Heart right ventricle (tissue), 16 donors: ENCODE measurements around the gene MAP3K4. TPM values are rescaled to one million over a fixed set of nuclear protein-coding genes. Genes with fewer than 3 reads are reported as not detected.

ENCODE experiments used
- ATAC-seq, 8 donors: fragments of 200-7000 bp; cut with Tn5 transposase; one replicate each; pipeline ENCODE4 v1.9.1; 2020; ENCODE audit warnings: mild to moderate bottlenecking in 8 of 8, moderate library complexity in 8 of 8, moderate number of reproducible peaks in 1 of 8
- DNase-seq, 2 donors: peaks; one replicate each; pipeline ENCODE4 v3.0.0-alpha.2; 2020
- H3K27ac ChIP-seq, 10 donors: fragments of 200-600 bp; sonication (generic) in 2 of 10; one replicate each; pipeline versions ENCODE4 v1.5.0 to v1.8.0; 2020 to 2022; ENCODE audit warnings: mild to moderate bottlenecking in 3 of 10
- H3K27me3 ChIP-seq, 7 donors: fragments of 200-600 bp; one replicate each; pipeline ENCODE4 v1.8.0; 2021 to 2022; ENCODE audit warnings: mild to moderate bottlenecking in 2 of 7
- H3K36me3 ChIP-seq, 9 donors: fragments of 200-600 bp; sonication (generic) in 1 of 9; one replicate each; pipeline versions ENCODE4 v1.5.0 to v1.8.0; 2020 to 2022; ENCODE audit warnings: mild to moderate bottlenecking in 2 of 9
- H3K4me1 ChIP-seq, 9 donors: fragments of 200-600 bp; sonication (generic) in 1 of 9; one replicate each; pipeline versions ENCODE4 v1.5.0 to v1.8.0; 2020 to 2022; ENCODE audit warnings: mild to moderate bottlenecking in 4 of 9
- H3K4me3 ChIP-seq, 10 donors: fragments of 200-600 bp; sonication (generic) in 2 of 10; one replicate each; pipeline versions ENCODE4 v1.5.0 to v1.8.0; 2020 to 2022; ENCODE audit warnings: mild to moderate bottlenecking in 7 of 10, moderate library complexity in 2 of 10
- H3K9me3 ChIP-seq, 11 donors: fragments of 200-600 bp in 10 of 11; sonication (generic) in 2 of 11; one replicate each; pipeline versions ENCODE4 v1.5.0 to v1.8.0; 2013 to 2022; ENCODE audit warnings: mild to moderate bottlenecking in 2 of 11, control low read depth in 1 of 11, moderate library complexity in 1 of 11
- WGBS, 2 donors: extraction: QIAGEN DNeasy Blood & Tissue Kit; methylation state at CpG; one replicate each; pipeline ENCODE4 v1.1.7; 2013; ENCODE audit warnings: inconsistent platforms in 1 of 2; 5-methylcytosine and 5-hydroxymethylcytosine counted together
- intact Hi-C, 10 donors: fragments of 100-400 bp; cut with DNase I; formaldehyde crosslinking; loops; one replicate each; pipeline versions ENCODE4 v1.11.1 to v1.14.2; 2022
- polyA plus RNA-seq, 2 donors: library from polyadenylated mRNA; stranded (reverse); fragments of 200-250 nt; gene quantifications; one replicate each; pipeline ENCODE4 v1.2.3, GENCODE V29; 2013
- total RNA-seq, 10 donors: library from RNA; stranded (reverse); fragmentation: NEBNext Ultra II Directional in 3 of 10; extraction: Animal tissue kit (Norgen Biotek cat#: 25700) in 3 of 10; gene quantifications; one replicate each; pipeline versions ENCODE4 v1.2.1 to v1.2.4, GENCODE V29; 2021 to 2023
- TF ChIP-seq, protein P1 (sequence below), 9 donors: fragments of 200-600 bp; sonication (generic) in 2 of 9; IDR thresholded peaks; one replicate each; pipeline versions ENCODE4 v1.5.0 to v1.8.0; 2021 to 2022; ENCODE audit warnings: antibody characterized with exemption in 9 of 9, mild to moderate bottlenecking in 5 of 9, moderate library complexity in 1 of 9
- donor health status: Arrhythmogenic right ventricular cardiomyopathy.
- donor health status: ischemic (EF 13 %, LVEDD 7.1; RV severe dilation, severe dysfunction).
- donor health status: healthy with polysubstance abuse.
- donor health status: DM: no; HTN: yes; CAD: no.
- donor health status: DM: no; HTN: no; CAD: no.
- donor health status: ischemic (EF 25% LVEDD 6.9; RV normal size, moderate dysfunction).
- donor health status: ischemic (EF 25% LVEDD 5.7; RV mildly dilated, moderate dysfunction).
- donor health status: healthy.
- donor health status: DM: yes; HTN: yes; CAD: no.
- donor health status: Ischemic cardiomyopathy.
- donor health status: ischemic (EF 35%, LVEDD 5.7; RV mildly dilated, moderate dysfunction).
- donor health status: nonischemic (EF 11% LVEDD 7.7; RV severe dilation, severe dysfunction).
- donor health status: DM: yes; HTN: yes; CAD: no.
- donor health status: PGD.
- donor health status: ischemic (EF 29% LVEDD 5.4; RV normal size, mild dysfunction).
- donor health status: nonischemic (EF 23%, LVEDD 6.1; RV moderate dilation, normal function).

MAP3K4 gene
- total and polyA plus RNA-seq, 12 donors: 10.5 to 50.2 (median 30.9) TPM

DNA sequence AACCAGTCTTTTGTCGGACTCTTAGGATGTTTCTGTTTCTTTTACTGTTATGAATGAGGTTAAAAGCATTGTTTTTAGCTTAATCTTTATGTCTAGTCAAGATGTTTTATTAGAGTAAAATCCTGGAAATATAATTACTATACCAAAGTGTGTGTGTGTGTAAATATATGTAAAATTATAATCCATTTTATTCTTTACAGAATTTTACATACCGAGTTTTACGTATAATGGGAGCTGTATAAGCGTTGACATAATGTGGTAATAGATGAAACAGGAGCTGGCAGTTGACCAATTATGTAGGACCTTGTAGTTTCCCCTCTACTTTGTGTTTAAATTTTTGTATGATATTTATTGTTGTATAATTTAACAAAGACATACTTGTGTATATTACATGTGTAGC, 16.7 kb downstream of the MAP3K4 start:
- TF ChIP-seq, protein P1, sequence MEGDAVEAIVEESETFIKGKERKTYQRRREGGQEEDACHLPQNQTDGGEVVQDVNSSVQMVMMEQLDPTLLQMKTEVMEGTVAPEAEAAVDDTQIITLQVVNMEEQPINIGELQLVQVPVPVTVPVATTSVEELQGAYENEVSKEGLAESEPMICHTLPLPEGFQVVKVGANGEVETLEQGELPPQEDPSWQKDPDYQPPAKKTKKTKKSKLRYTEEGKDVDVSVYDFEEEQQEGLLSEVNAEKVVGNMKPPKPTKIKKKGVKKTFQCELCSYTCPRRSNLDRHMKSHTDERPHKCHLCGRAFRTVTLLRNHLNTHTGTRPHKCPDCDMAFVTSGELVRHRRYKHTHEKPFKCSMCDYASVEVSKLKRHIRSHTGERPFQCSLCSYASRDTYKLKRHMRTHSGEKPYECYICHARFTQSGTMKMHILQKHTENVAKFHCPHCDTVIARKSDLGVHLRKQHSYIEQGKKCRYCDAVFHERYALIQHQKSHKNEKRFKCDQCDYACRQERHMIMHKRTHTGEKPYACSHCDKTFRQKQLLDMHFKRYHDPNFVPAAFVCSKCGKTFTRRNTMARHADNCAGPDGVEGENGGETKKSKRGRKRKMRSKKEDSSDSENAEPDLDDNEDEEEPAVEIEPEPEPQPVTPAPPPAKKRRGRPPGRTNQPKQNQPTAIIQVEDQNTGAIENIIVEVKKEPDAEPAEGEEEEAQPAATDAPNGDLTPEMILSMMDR (IDR thresholded peaks at IDR 0.05): no peak
- H3K4me1 ChIP-seq: peaks cover 0 to 60% (median 39%) of the 10 kb centered on the region in 9 donors
- H3K27me3 ChIP-seq: no peaks in the 10 kb centered on the region
- H3K4me3 ChIP-seq: no peak overlapping the region
- DNase-seq: no peak
- intact Hi-C loops: no loop called here
- WGBS, 2 donors: 96 to 97% methylated on average over 4 of the region's 4 CpGs
- H3K36me3 ChIP-seq: no peaks in the 10 kb centered on the region
- no peak overlapping the region for H3K27ac ChIP-seq
- no peak for ATAC-seq
- no peaks in the 10 kb centered on the region for H3K9me3 ChIP-seq

- no peaks in the 10 kb centered on the region for H3K9me3 ChIP-seq
- TF ChIP-seq, protein P1 (IDR thresholded peaks at IDR 0.05): no peak
- H3K4me1 ChIP-seq: peaks cover 0 to 59% (median 40%) of the 10 kb centered on the region in 9 donors
- H3K4me3 ChIP-seq: no peak overlapping the region
- H3K36me3 ChIP-seq: no peaks in the 10 kb centered on the region
- no peak overlapping the region for H3K27ac ChIP-seq
- ATAC-seq: no peak
- 85 to 87% methylated on average over 3 of the region's 3 CpGs for WGBS, 2 donors
- intact Hi-C loops: no loop called here
- H3K27me3 ChIP-seq: no peaks in the 10 kb centered on the region
- no peak for DNase-seq
Observed at GRCh38 chr6:161009991-161010390, 18.4 kb downstream of the MAP3K4 start.

DNA sequence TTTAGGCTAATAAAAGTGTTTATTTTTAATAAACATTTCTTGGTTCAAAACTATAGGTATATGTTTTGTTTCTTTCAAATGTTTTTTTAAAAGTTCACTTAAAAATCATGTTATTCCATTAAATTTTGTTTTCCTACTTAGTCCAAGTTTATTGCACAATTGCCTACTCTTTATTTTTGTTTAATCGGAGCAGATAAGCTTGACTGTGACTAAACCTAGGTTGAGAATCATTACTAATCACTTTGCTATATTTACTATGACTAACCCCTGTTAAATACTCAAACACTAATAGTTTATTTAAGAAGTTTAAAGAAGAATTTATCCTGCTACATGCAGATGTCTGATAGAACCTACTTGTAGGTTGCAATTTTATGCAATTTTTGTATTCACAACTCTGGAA, 18.8 kb downstream of the MAP3K4 start:
- H3K4me1 ChIP-seq: peaks cover 0 to 59% (median 40%) of the 10 kb centered on the region in 9 donors

DNA sequence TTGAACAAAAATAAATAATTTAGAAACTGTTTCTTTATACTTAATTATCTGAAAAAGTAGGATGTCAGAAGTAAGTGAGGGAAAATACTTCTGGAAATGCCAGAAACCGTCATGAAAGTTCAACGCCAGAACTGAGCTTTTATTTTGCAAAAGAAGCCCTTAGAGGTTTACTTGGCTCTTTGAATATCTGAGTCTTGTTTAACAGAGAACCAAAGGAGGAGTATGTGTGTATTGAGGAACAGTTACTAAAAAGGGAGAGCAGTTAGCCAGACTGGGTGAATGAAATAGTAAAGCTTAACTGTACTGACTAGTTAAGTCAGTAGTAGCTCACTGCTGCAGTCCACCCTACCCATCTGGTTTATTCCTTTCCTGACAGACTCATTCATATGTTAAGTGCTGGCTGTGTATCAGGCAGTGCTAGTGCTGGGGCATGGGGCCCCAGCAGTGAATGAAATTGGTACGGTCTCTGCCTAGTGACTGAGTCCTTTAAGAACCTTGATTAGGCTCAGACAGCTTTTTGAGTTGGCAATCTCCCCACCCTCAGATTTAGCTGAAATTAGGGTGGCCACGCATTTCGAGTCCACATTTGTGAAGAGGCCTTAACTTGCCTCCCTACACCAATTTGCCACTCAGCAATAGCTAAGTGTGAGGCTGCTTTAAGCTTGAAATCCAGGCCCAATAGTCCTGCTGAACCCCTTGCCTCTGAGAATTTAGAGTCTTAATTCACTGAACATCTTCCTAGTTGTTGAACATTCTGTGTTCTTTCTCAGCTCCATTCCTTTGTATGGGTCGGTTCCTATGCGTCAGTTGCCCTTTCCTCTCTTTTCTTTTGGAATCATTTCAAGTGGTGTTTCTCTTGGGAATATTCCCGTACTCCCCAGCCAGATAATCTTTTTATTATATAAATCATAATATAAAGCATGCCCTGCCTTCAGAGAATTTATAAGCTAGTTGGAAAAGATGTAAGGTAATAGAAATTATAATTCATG, 20.2 kb downstream of the MAP3K4 start:
- ATAC-seq (peak; percentile 35 to 73 (median 63)), DNase-seq (no peak)
- 39 to 42% methylated on average over 8 of the region's 8 CpGs for WGBS, 2 donors
- Histone ChIP-seq H3K4me3 (peak overlapping the region in 1 of 10 donors; percentile 0), H3K36me3 (no peaks in the 10 kb centered on the region), H3K27me3 (no peaks in the 10 kb centered on the region), H3K27ac (peak overlapping the region in 7 of 10 donors; percentile 9 to 68 (median 23)), H3K4me1 (peaks cover 0 to 57% (median 38%) of the 10 kb centered on the region in 9 donors), H3K9me3 (no peaks in the 10 kb centered on the region)
- intact Hi-C loops: no loop called here
- TF ChIP-seq, protein P1 (IDR thresholded peaks at IDR 0.05): no peak

More for the DNA sequence above, 18.8 kb downstream of the MAP3K4 start:
- intact Hi-C loops: no loop called here
- 55 to 67% methylated on average over 1 of the region's 1 CpG for WGBS, 2 donors
- Histone ChIP-seq H3K36me3 (no peaks in the 10 kb centered on the region), H3K27ac (peak overlapping the region in 1 of 10 donors; percentile 68), H3K27me3 (no peaks in the 10 kb centered on the region), H3K9me3 (no peaks in the 10 kb centered on the region), H3K4me3 (no peak overlapping the region)
- DNase-seq (no peak), ATAC-seq (peak in 1 of 8 donors; percentile 38)
- TF ChIP-seq, protein P1 (IDR thresholded peaks at IDR 0.05): no peak
